ENCODE measurements around the gene CD36. TPM values are rescaled to one million over a fixed set of nuclear protein-coding genes. Genes with fewer than 3 reads are reported as not detected.

Gene CD36
- total RNA-seq, 1 experiment from 2014 or later, result 0.39 TPM

GRCh38 chr7:80649011-80649410 lies 10.6 kb downstream of the CD36 start:
- BruUV-seq (replicated peaks), result no TSS peak
- TF ChIP-seq, protein P1, sequence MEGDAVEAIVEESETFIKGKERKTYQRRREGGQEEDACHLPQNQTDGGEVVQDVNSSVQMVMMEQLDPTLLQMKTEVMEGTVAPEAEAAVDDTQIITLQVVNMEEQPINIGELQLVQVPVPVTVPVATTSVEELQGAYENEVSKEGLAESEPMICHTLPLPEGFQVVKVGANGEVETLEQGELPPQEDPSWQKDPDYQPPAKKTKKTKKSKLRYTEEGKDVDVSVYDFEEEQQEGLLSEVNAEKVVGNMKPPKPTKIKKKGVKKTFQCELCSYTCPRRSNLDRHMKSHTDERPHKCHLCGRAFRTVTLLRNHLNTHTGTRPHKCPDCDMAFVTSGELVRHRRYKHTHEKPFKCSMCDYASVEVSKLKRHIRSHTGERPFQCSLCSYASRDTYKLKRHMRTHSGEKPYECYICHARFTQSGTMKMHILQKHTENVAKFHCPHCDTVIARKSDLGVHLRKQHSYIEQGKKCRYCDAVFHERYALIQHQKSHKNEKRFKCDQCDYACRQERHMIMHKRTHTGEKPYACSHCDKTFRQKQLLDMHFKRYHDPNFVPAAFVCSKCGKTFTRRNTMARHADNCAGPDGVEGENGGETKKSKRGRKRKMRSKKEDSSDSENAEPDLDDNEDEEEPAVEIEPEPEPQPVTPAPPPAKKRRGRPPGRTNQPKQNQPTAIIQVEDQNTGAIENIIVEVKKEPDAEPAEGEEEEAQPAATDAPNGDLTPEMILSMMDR (conservative IDR thresholded peaks at IDR 0.05; ENCODE audit: low read depth, low read length), result no peak
- TF ChIP-seq EZH2 (IDR thresholded peaks at IDR 0.05; ENCODE audit: borderline replicate concordance, low read depth, low read length, poor library complexity, severe bottlenecking), result no peak
- ChIA-PET CTCF (no interaction called here), POLR2A (ENCODE audit: low non-redundant PET) (no interaction called here)
- Histone ChIP-seq H3K27ac (ENCODE audit: low read depth, low read length, poor library complexity, severe bottlenecking) (no peak overlapping the region), H3K4me1 (ENCODE audit: insufficient read depth, low read length, poor library complexity, severe bottlenecking) (peaks cover 6% of the 10 kb centered on the region), H3K4me3 (ENCODE audit: low read depth, low read length, poor library complexity, severe bottlenecking) (no peak overlapping the region), H3K9me3 (ENCODE audit: low read depth, low read length, poor library complexity, severe bottlenecking) (no peaks in the 10 kb centered on the region), H3K36me3 (ENCODE audit: insufficient read depth, low read length, poor library complexity, severe bottlenecking) (no peaks in the 10 kb centered on the region), H3K27me3 (replicated peaks; ENCODE audit: insufficient read depth, low read depth, low read length, poor library complexity) (no peaks in the 10 kb centered on the region)
- DNase-seq (ENCODE audit: low spot score), result no peak
- intact Hi-C loops (cut with micrococcal nuclease; ENCODE audit: unreplicated experiment), result no loop called here

DNA sequence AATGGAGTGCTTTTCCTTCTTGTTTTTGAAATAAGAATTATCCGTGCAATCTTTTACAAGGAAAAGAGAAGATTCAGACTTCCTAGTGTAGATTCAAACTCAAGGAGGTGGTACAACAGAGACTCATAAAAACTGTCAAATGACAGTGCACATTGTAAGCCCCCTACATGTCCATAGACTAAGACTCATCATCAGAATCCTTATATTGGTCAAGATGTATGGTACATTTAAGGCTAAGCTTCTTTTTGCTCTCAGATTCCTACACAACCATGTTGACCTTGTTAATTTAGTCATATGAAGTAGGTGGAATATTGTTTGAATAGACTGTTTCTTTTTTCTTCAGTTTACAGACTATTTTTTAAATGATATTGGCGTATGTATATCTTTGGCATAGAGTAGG lies 11.6 kb downstream of the CD36 start:
- TF ChIP-seq, protein P1 (conservative IDR thresholded peaks at IDR 0.05; ENCODE audit: low read depth, low read length), result no peak
- TF ChIP-seq EZH2 (IDR thresholded peaks at IDR 0.05; ENCODE audit: borderline replicate concordance, low read depth, low read length, poor library complexity, severe bottlenecking), result no peak
- H3K36me3 ChIP-seq (ENCODE audit: insufficient read depth, low read length, poor library complexity, severe bottlenecking), result no peaks in the 10 kb centered on the region
- no peak overlapping the region for H3K27ac ChIP-seq (ENCODE audit: low read depth, low read length, poor library complexity, severe bottlenecking)
- H3K27me3 ChIP-seq (replicated peaks; ENCODE audit: insufficient read depth, low read depth, low read length, poor library complexity), result no peaks in the 10 kb centered on the region
- POLR2A ChIA-PET (ENCODE audit: low non-redundant PET), result no interaction called here
- intact Hi-C loops (cut with micrococcal nuclease; ENCODE audit: unreplicated experiment), result no loop called here
- no peak for DNase-seq (ENCODE audit: low spot score)
- CTCF ChIA-PET, result no interaction called here
- no peaks in the 10 kb centered on the region for H3K4me1 ChIP-seq (ENCODE audit: insufficient read depth, low read length, poor library complexity, severe bottlenecking)
- H3K4me3 ChIP-seq (ENCODE audit: low read depth, low read length, poor library complexity, severe bottlenecking), result no peak overlapping the region
- no TSS peak for BruUV-seq (replicated peaks)
- no peaks in the 10 kb centered on the region for H3K9me3 ChIP-seq (ENCODE audit: low read depth, low read length, poor library complexity, severe bottlenecking)

- intact Hi-C loops (cut with micrococcal nuclease; ENCODE audit: unreplicated experiment), result no loop called here
- no peak overlapping the region for H3K27ac ChIP-seq (ENCODE audit: low read depth, low read length, poor library complexity, severe bottlenecking)
- no peaks in the 10 kb centered on the region for H3K36me3 ChIP-seq (ENCODE audit: insufficient read depth, low read length, poor library complexity, severe bottlenecking)
- ChIA-PET POLR2A (ENCODE audit: low non-redundant PET) (no interaction called here), CTCF (no interaction called here)
- H3K9me3 ChIP-seq (ENCODE audit: low read depth, low read length, poor library complexity, severe bottlenecking), result no peaks in the 10 kb centered on the region
- TF ChIP-seq EZH2 (IDR thresholded peaks at IDR 0.05; ENCODE audit: borderline replicate concordance, low read depth, low read length, poor library complexity, severe bottlenecking), result no peak
- TF ChIP-seq, protein P1 (conservative IDR thresholded peaks at IDR 0.05; ENCODE audit: low read depth, low read length), result no peak
- H3K4me1 ChIP-seq (ENCODE audit: insufficient read depth, low read length, poor library complexity, severe bottlenecking), result no peaks in the 10 kb centered on the region
- no TSS peak for BruUV-seq (replicated peaks)
- no peaks in the 10 kb centered on the region for H3K27me3 ChIP-seq (replicated peaks; ENCODE audit: insufficient read depth, low read depth, low read length, poor library complexity)
- DNase-seq (ENCODE audit: low spot score), result no peak
- no peak overlapping the region for H3K4me3 ChIP-seq (ENCODE audit: low read depth, low read length, poor library complexity, severe bottlenecking)
Measured at GRCh38 chr7:80651471-80651870, 13.0 kb downstream of the CD36 start.
